Measurements from ENCODE around the gene ALG14. TPM values are rescaled to one million over a fixed set of nuclear protein-coding genes. Genes with fewer than 3 reads are reported as not detected.

ALG14 gene
- total and polyA plus RNA-seq, 4 donors: 1.0 to 16.6 (median 1.9) TPM

DNA sequence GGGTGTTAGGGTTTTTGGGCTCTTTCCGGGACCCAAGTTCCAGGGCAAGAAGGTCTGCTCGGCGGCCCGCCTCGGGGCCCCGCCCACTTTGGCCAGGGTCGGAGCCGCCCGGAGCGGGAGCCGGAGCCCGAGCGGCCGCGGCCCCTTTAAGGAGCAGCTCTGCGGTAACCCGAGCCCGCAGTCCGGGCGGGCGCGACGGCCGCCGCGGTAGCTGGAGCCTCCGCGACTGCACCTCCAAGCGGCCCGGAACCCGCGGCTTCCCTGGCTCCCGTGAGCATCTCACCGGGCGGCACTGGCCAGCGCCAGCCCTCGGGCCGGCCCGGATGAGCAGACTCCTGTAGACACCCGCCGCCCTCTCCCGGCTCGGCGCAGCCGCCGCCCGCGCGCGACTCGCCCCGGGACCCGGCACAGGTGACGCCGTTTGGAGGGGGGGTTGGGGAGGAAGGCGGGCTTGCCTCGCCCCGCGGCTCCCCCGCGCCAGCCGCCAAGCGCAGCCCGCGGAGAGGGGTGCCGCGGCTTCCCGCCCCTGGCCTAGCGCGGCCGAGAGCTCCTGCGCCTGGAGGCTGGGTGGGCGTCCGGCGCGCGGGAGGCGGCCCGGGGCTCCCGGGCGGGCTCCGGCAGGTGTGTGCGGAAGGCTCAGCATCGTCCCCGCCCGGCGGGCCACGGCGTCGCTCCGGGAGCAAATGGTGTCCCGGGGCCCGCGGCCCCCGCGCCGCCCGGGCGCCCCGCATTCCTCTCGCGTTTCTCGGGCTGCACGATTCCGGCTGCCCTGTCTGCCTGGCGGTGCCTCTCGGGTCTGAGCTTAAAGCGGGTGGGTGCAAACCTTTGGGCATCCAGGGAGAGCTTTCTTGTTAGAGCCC, 44.7 kb upstream of the ALG14 start, which contains the start of gene TLCD4:
TSS of gene TLCD4 (plus strand) at position 149 of the 860 bp plus-strand sequence. CDS start 26,547 bp downstream, outside the sequence.
- Histone ChIP-seq H3K27me3 (ENCODE audit: control insufficient read depth in 4 of 4, insufficient read depth in 4 of 4, low read length in 3 of 4) (no peaks in the 10 kb centered on the region), H3K27ac (ENCODE audit: low read depth in 1 of 2, low read length in 2 of 2) (peak within 1 kb of the TSS; percentile 86 to 90), H3K4me3 (ENCODE audit: low read depth in 1 of 3, low read length in 3 of 3) (peak within 1 kb of the TSS; percentile 80 to 96 (median 91)), H3K36me3 (ENCODE audit: control insufficient read depth in 4 of 4, insufficient read depth in 3 of 4, low read depth in 1 of 4, low read length in 3 of 4) (no peaks in the 10 kb centered on the region), H3K9me3 (ENCODE audit: control insufficient read depth in 4 of 4, low read length in 3 of 4) (no peaks in the 10 kb centered on the region), H3K4me1 (ENCODE audit: control insufficient read depth in 4 of 4, insufficient read depth in 4 of 4, low read length in 3 of 4) (peaks cover 9 to 56% (median 48%) of the 10 kb centered on the region in 4 donors), H3K9ac (ENCODE audit: low read depth in 1 of 2, low read length in 2 of 2) (peak within 1 kb of the TSS; percentile 82 to 98)
- WGBS: under 1% methylated on average over 108 of the region's 108 CpGs
- TF ChIP-seq REST (IDR thresholded peaks at IDR 0.05) (no peak), EGR1 (IDR thresholded peaks at IDR 0.05; ENCODE audit: low read depth in 2 of 2) (no peak), FOXA2 (IDR thresholded peaks at IDR 0.05) (no peak), FOXA1 (IDR thresholded peaks at IDR 0.05) (no peak), RXRA (IDR thresholded peaks at IDR 0.05) (no peak), NR2F2 (IDR thresholded peaks at IDR 0.05) (no peak), ZBTB33 (IDR thresholded peaks at IDR 0.05) (no peak), HNF4G (IDR thresholded peaks at IDR 0.05) (no peak), TAF1 (conservative IDR thresholded peaks at IDR 0.05) (no peak), RAD21 (IDR thresholded peaks at IDR 0.05) (no peak), YY1 (IDR thresholded peaks at IDR 0.05) (no peak)
- TF ChIP-seq, protein P1, sequence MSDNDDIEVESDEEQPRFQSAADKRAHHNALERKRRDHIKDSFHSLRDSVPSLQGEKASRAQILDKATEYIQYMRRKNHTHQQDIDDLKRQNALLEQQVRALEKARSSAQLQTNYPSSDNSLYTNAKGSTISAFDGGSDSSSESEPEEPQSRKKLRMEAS (IDR thresholded peaks at IDR 0.05): no peak
- DNase-seq (ENCODE audit: low spot score): peak; percentile 80

GRCh38 chr1:95116580-95117206, 43.9 kb upstream of the ALG14 start:
- no peaks in the 10 kb centered on the region for H3K9me3 ChIP-seq (ENCODE audit: control insufficient read depth in 4 of 4, low read length in 3 of 4)
- H3K9ac ChIP-seq (ENCODE audit: low read depth in 1 of 2, low read length in 2 of 2): peak overlapping the region; percentile 68 to 89
- WGBS: 1% methylated on average over 17 of the region's 17 CpGs
- H3K4me3 ChIP-seq (ENCODE audit: low read depth in 1 of 3, low read length in 3 of 3): peak overlapping the region; percentile 80 to 96 (median 91)
- peak; percentile 82 for DNase-seq (ENCODE audit: low spot score)
- peaks cover 9 to 49% (median 43%) of the 10 kb centered on the region in 4 donors for H3K4me1 ChIP-seq (ENCODE audit: control insufficient read depth in 4 of 4, insufficient read depth in 4 of 4, low read length in 3 of 4)
- peak overlapping the region; percentile 86 to 90 for H3K27ac ChIP-seq (ENCODE audit: low read depth in 1 of 2, low read length in 2 of 2)
- no peaks in the 10 kb centered on the region for H3K36me3 ChIP-seq (ENCODE audit: control insufficient read depth in 4 of 4, insufficient read depth in 3 of 4, low read depth in 1 of 4, low read length in 3 of 4)
- no peaks in the 10 kb centered on the region for H3K27me3 ChIP-seq (ENCODE audit: control insufficient read depth in 4 of 4, insufficient read depth in 4 of 4, low read length in 3 of 4)
- TF ChIP-seq, protein P2, sequence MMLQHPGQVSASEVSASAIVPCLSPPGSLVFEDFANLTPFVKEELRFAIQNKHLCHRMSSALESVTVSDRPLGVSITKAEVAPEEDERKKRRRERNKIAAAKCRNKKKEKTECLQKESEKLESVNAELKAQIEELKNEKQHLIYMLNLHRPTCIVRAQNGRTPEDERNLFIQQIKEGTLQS (IDR thresholded peaks at IDR 0.05): no peak
- peak; percentile 35 for TF ChIP-seq REST (IDR thresholded peaks at IDR 0.05)
- peak in 1 of 2 donors; percentile 18 for TF ChIP-seq RXRA (IDR thresholded peaks at IDR 0.05)
- TF ChIP-seq FOXA1 (IDR thresholded peaks at IDR 0.05): no peak
- TF ChIP-seq ZBTB33 (IDR thresholded peaks at IDR 0.05): no peak
- TF ChIP-seq CTCF (IDR thresholded peaks at IDR 0.05; ENCODE audit: low read depth, low read length, missing input control): peak; percentile 65
- peak in 1 of 2 donors; percentile 16 for TF ChIP-seq HNF4A (conservative IDR thresholded peaks at IDR 0.05)
- TF ChIP-seq RAD21 (IDR thresholded peaks at IDR 0.05): peak; percentile 56 to 76
- TF ChIP-seq EGR1 (IDR thresholded peaks at IDR 0.05; ENCODE audit: low read depth in 2 of 2): peak; percentile 69 to 73
